H9 (cell line): ENCODE results near the gene STK10. TPM values are rescaled to one million over a fixed set of nuclear protein-coding genes. Genes with fewer than 3 reads are reported as not detected.

Experiments used
- DNase-seq: peaks from one replicate; pipeline ENCODE4 v3.0.0-alpha.2; 2017
- H2AFZ ChIP-seq: one replicate; pipeline ENCODE4 v1.6.1; 2013; ENCODE audit warnings: mild to moderate bottlenecking, low read length, control low read depth, moderate library complexity
- H2AK5ac ChIP-seq: 2 replicates; pipeline ENCODE4 v1.6.1; 2013; ENCODE audit warnings: low read length, control low read depth, mixed read lengths; ENCODE audit not compliant: insufficient read length
- H2BK120ac ChIP-seq: one replicate; pipeline ENCODE4 v1.6.1; 2013; ENCODE audit warnings: low read depth, mild to moderate bottlenecking, low read length, control low read depth, inconsistent platforms; ENCODE audit not compliant: poor library complexity, severe bottlenecking
- H2BK12ac ChIP-seq: 2 replicates; pipeline ENCODE4 v1.6.1; 2013; ENCODE audit warnings: low read length, control low read depth, mixed read lengths, low read depth; ENCODE audit not compliant: insufficient read length
- H2BK15ac ChIP-seq: 2 replicates; pipeline ENCODE4 v1.6.1; 2013; ENCODE audit warnings: low read depth, low read length, control low read depth
- H2BK20ac ChIP-seq: one replicate; pipeline ENCODE4 v1.6.1; 2013; ENCODE audit warnings: low read depth, mild to moderate bottlenecking, low read length, control low read depth, inconsistent platforms; ENCODE audit not compliant: poor library complexity, severe bottlenecking
- H2BK5ac ChIP-seq: 2 replicates; pipeline ENCODE4 v1.6.1; 2013; ENCODE audit warnings: low read length, control low read depth, mixed read lengths; ENCODE audit not compliant: insufficient read length
- H3K14ac ChIP-seq: 2 replicates; pipeline ENCODE4 v1.6.1; 2013; ENCODE audit warnings: low read length, control low read depth; ENCODE audit not compliant: insufficient read depth
- H3K18ac ChIP-seq: 2 replicates; pipeline ENCODE4 v1.6.1; 2013; ENCODE audit warnings: low read depth, mild to moderate bottlenecking, mixed read lengths, low read length, control low read depth; ENCODE audit not compliant: insufficient read length
- H3K23ac ChIP-seq: 2 replicates; pipeline ENCODE4 v1.6.1; 2013; ENCODE audit warnings: low read length, control low read depth, mixed read lengths, low read depth; ENCODE audit not compliant: insufficient read length
- H3K23me2 ChIP-seq: 2 replicates; pipeline ENCODE4 v1.6.1; 2013; ENCODE audit warnings: low read depth, mild to moderate bottlenecking, mixed read lengths, low read length, control low read depth; ENCODE audit not compliant: insufficient read length, poor library complexity, severe bottlenecking
- H3K27ac ChIP-seq: 2 replicates; pipeline ENCODE4 v1.5.1; 2013; ENCODE audit warnings: low read length, control low read depth, mixed read lengths, low read depth; ENCODE audit not compliant: insufficient read length
- H3K27me3 ChIP-seq: 2 replicates; pipeline ENCODE4 v1.6.1; 2013; ENCODE audit warnings: low read length, control low read depth, inconsistent platforms; ENCODE audit not compliant: insufficient read depth
- H3K4ac ChIP-seq: 2 replicates; pipeline ENCODE4 v1.6.1; 2013; ENCODE audit warnings: low read depth, mild to moderate bottlenecking, control low read depth, inconsistent platforms, low read length, moderate library complexity
- H3K4me1 ChIP-seq: 2 replicates; pipeline ENCODE4 v1.6.1; 2013; ENCODE audit warnings: low read length, control low read depth, inconsistent platforms; ENCODE audit not compliant: insufficient read depth
- H3K4me2 ChIP-seq: 2 replicates; pipeline ENCODE4 v1.6.1; 2013; ENCODE audit warnings: low read length, control low read depth, mixed read lengths; ENCODE audit not compliant: insufficient read length, insufficient read depth
- H3K56ac ChIP-seq: 2 replicates; pipeline ENCODE4 v1.6.1; 2013; ENCODE audit warnings: low read depth, mild to moderate bottlenecking, mixed read lengths, low read length, control low read depth; ENCODE audit not compliant: insufficient read length
- H3K79me1 ChIP-seq: 2 replicates; pipeline ENCODE4 v1.6.1; 2013; ENCODE audit warnings: low read depth, mild to moderate bottlenecking, moderate library complexity, low read length, control low read depth, inconsistent platforms; ENCODE audit not compliant: insufficient read depth, poor library complexity, severe bottlenecking
- H3K79me2 ChIP-seq: 2 replicates; pipeline ENCODE4 v1.6.1; 2013; ENCODE audit warnings: low read length, control low read depth, inconsistent platforms; ENCODE audit not compliant: insufficient read depth
- H3K9ac ChIP-seq: 2 replicates; pipeline ENCODE4 v1.6.1; 2013; ENCODE audit warnings: low read length, control low read depth, mixed read lengths; ENCODE audit not compliant: insufficient read length; ENCODE audit errors: extremely low read depth
- H3K9me3 ChIP-seq: one replicate; pipeline ENCODE4 v1.6.1; 2013; ENCODE audit warnings: low read depth, low read length, inconsistent platforms; ENCODE audit not compliant: control insufficient read depth
- H3T11ph ChIP-seq: one replicate; pipeline ENCODE4 v1.6.1; 2013; ENCODE audit warnings: mild to moderate bottlenecking, low read length, control low read depth, inconsistent platforms
- H4K20me1 ChIP-seq: one replicate; pipeline ENCODE4 v1.6.1; 2013; ENCODE audit not compliant: control insufficient read depth, insufficient read length, insufficient read depth
- H4K5ac ChIP-seq: 2 replicates; pipeline ENCODE4 v1.6.1; 2013; ENCODE audit warnings: low read depth, mild to moderate bottlenecking, mixed read lengths, low read length, control low read depth; ENCODE audit not compliant: insufficient read length
- H4K8ac ChIP-seq: replicated peaks from 2 replicates; pipeline ENCODE4 v1.6.1; 2013; ENCODE audit warnings: low read length, control low read depth, mixed read lengths, low read depth; ENCODE audit not compliant: insufficient read length
- H4K91ac ChIP-seq: 2 replicates; pipeline ENCODE4 v1.6.1; 2013; ENCODE audit warnings: low read depth, mild to moderate bottlenecking, moderate library complexity, mixed read lengths, low read length, control low read depth; ENCODE audit not compliant: insufficient read length
- H3K27ac Mint-ChIP-seq, 3 experiments: 2 replicates in 2 of 3; 3 replicates in 1 of 3; pipeline ENCODE4 v1.8.0; 2020 to 2021; ENCODE audit warnings: mixed read lengths in 3 of 3, mild to moderate bottlenecking in 1 of 3, moderate library complexity in 1 of 3
- H3K27me3 Mint-ChIP-seq: 2 replicates; pipeline ENCODE4 v1.8.0; 2021; ENCODE audit warnings: low read depth, mild to moderate bottlenecking, moderate library complexity, mixed read lengths
- H3K36me3 Mint-ChIP-seq, 3 experiments: 2 replicates in 2 of 3; 3 replicates in 1 of 3; pipeline ENCODE4 v1.8.0; 2020 to 2021; ENCODE audit warnings: low read depth in 3 of 3, mixed read lengths in 3 of 3; ENCODE audit not compliant: insufficient read depth in 1 of 3
- H3K4me1 Mint-ChIP-seq, 2 experiments: 2 replicates each; pipeline ENCODE4 v1.8.0; 2020; ENCODE audit warnings: mixed read lengths in 2 of 2
- H3K4me3 Mint-ChIP-seq, 2 experiments: 2 replicates in 1 of 2; 3 replicates in 1 of 2; pipeline ENCODE4 v1.8.0; 2020 to 2021; ENCODE audit warnings: mild to moderate bottlenecking in 2 of 2, mixed read lengths in 2 of 2, moderate library complexity in 1 of 2
- H3K9me3 Mint-ChIP-seq, 2 experiments: 2 replicates in 1 of 2; 3 replicates in 1 of 2; pipeline ENCODE4 v1.8.0; 2020; ENCODE audit warnings: mild to moderate bottlenecking in 2 of 2, mixed read lengths in 2 of 2, moderate library complexity in 1 of 2
- WGBS: extraction: QIAGEN DNeasy Blood & Tissue Kit; methylation state at CpG from one replicate; pipeline ENCODE4 v1.1.7; 2013; ENCODE audit warnings: missing lambda C conversion rate, low lambda C conversion rate, mixed read lengths; ENCODE audit not compliant: insufficient read length; ENCODE audit errors: extremely low coverage; 5-methylcytosine and 5-hydroxymethylcytosine counted together
- total RNA-seq: library from RNA; stranded (reverse); gene quantifications from 2 replicates; pipeline ENCODE4 v1.2.1, GENCODE V29; 2021
- TF ChIP-seq, protein P1 (sequence below): fragments of 200-600 bp; sonication (generic); conservative IDR thresholded peaks from 3 replicates; pipeline ENCODE4 v1.8.0; 2021; ENCODE audit warnings: antibody characterized with exemption, mild to moderate bottlenecking

The STK10 gene
- total RNA-seq, 1 experiment from 2014 or later: 14.6 TPM

DNA sequence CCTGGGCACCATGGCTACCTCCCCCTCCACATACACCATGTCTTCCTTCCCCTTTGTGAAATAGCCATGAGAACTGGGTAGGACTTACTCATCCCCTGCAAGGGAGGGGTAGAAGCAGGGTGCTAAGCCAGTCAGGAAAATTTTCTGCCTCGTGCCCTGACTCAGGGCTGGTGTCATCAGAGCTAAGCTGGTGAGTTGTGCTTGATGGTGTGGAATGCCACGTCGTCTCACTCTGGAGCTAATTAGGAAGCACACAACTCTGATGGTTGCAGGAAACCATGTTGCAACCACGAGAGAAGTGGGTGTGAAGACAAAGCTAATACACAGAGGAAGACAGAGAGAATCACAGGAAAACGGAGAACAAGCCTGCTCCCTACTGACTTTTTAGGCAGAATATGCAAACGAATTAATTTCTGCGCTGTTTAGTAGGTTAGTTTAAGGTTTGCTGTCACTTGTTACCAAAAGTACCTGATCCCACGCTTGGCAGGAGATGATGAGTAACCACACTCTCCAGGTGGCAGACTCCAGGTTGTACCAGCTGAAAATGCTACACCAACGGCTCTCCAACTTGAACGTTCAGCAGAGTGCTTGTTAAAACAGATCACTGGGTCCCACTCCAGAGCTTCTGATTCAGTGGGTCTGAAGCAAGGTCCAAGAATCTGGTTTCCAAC, 54.5 kb downstream of the STK10 start:
- Histone ChIP-seq H3K27me3 (no peaks in the 10 kb centered on the region), H3K14ac (no peak overlapping the region), H4K5ac (no peak overlapping the region), H2BK5ac (no peak overlapping the region), H3K4ac (no peak overlapping the region), H2BK15ac (no peak overlapping the region), H3K23me2 (no peaks in the 10 kb centered on the region), H3K23ac (no peak overlapping the region), H4K20me1 (no peaks in the 10 kb centered on the region), H3K27ac (no peak overlapping the region), H4K91ac (no peak overlapping the region), H3K79me2 (no peaks in the 10 kb centered on the region), H2BK20ac (no peak overlapping the region), H2AFZ (no peak overlapping the region), H2BK120ac (no peak overlapping the region), H2AK5ac (no peak overlapping the region), H3K79me1 (no peaks in the 10 kb centered on the region), H4K8ac (no peak overlapping the region), H3K4me2 (no peak overlapping the region), H3K9ac (no peak overlapping the region), H3K56ac (no peak overlapping the region), H3K18ac (no peak overlapping the region), H2BK12ac (no peak overlapping the region), H3K9me3 (no peaks in the 10 kb centered on the region), H3K4me1 (no peaks in the 10 kb centered on the region), H3T11ph (no peak overlapping the region)
- peak overlapping the region in 1 of 3 experiments; percentile 46; a peak in 2 of 7 replicates for H3K27ac Mint-ChIP-seq
- TF ChIP-seq, protein P1, sequence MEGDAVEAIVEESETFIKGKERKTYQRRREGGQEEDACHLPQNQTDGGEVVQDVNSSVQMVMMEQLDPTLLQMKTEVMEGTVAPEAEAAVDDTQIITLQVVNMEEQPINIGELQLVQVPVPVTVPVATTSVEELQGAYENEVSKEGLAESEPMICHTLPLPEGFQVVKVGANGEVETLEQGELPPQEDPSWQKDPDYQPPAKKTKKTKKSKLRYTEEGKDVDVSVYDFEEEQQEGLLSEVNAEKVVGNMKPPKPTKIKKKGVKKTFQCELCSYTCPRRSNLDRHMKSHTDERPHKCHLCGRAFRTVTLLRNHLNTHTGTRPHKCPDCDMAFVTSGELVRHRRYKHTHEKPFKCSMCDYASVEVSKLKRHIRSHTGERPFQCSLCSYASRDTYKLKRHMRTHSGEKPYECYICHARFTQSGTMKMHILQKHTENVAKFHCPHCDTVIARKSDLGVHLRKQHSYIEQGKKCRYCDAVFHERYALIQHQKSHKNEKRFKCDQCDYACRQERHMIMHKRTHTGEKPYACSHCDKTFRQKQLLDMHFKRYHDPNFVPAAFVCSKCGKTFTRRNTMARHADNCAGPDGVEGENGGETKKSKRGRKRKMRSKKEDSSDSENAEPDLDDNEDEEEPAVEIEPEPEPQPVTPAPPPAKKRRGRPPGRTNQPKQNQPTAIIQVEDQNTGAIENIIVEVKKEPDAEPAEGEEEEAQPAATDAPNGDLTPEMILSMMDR: no peak
- no peak overlapping the region for H3K4me3 Mint-ChIP-seq
- DNase-seq: no peak
- H3K4me1 Mint-ChIP-seq: no peaks in the 10 kb centered on the region; a peak in 1 of 4 replicates
- peaks cover 16 to 17% of the 10 kb centered on the region in 2 experiments for H3K9me3 Mint-ChIP-seq
- no CpG with 5 or more reads among the region's 10 CpGs for WGBS
- H3K36me3 Mint-ChIP-seq: peaks cover 7 to 16% (median 8%) of the 10 kb centered on the region in 3 experiments; a peak in 6 of 7 replicates
- no peaks in the 10 kb centered on the region for H3K27me3 Mint-ChIP-seq
